Memory B cell (primary cell): ENCODE measurements around the gene UGT2B7.
"Not testable (repeated sequence)": the region's sequence is repeated elsewhere in the genome, so short reads cannot be mapped to it uniquely, and the experiment has no call there.

ENCODE experiments used
- ATAC-seq: fragments of 150-1000 bp; cut with Tn5 transposase; 2 replicates; pipeline ENCODE4 v1.10.0; 2021; ENCODE audit warnings: low read depth, mild to moderate bottlenecking, moderate library complexity
- DNase-seq, 2 donors: peaks; one replicate each; pipeline ENCODE4 v3.0.0; 2022; ENCODE audit warnings: low spot score in 2 of 2
- H3K27ac Mint-ChIP-seq: one replicate; pipeline ENCODE4 v1.8.0; 2022; ENCODE audit warnings: mild to moderate bottlenecking, moderate library complexity, mixed read lengths
- H3K27me3 Mint-ChIP-seq: one replicate; pipeline ENCODE4 v1.8.0; 2022; ENCODE audit warnings: mixed read lengths
- H3K36me3 Mint-ChIP-seq: one replicate; pipeline ENCODE4 v1.8.0; 2022; ENCODE audit warnings: mild to moderate bottlenecking, mixed read lengths
- H3K4me1 Mint-ChIP-seq: one replicate; pipeline ENCODE4 v1.8.0; 2022; ENCODE audit warnings: mixed read lengths
- H3K4me3 Mint-ChIP-seq: one replicate; pipeline ENCODE4 v1.8.0; 2022; ENCODE audit warnings: mild to moderate bottlenecking, moderate library complexity, mixed read lengths
- H3K9me3 Mint-ChIP-seq: one replicate; pipeline ENCODE4 v1.8.0; 2022; ENCODE audit warnings: mixed read lengths

UGT2B7 gene

GRCh38 chr4:69099910-69100309, 3.6 kb downstream of the UGT2B7 start:
- Mint-ChIP-seq H3K36me3 (no peaks in the 10 kb centered on the region), H3K4me1 (no peaks in the 10 kb centered on the region), H3K27ac (no peak overlapping the region), H3K9me3 (peaks cover 1% of the 10 kb centered on the region), H3K27me3 (no peaks in the 10 kb centered on the region), H3K4me3 (no peak overlapping the region)
- ATAC-seq (no peak), DNase-seq (no peak)

- DNase-seq, H3K9me3 Mint-ChIP-seq, ATAC-seq, H3K27ac Mint-ChIP-seq, H3K4me1 Mint-ChIP-seq, H3K4me3 Mint-ChIP-seq, H3K27me3 Mint-ChIP-seq, H3K36me3 Mint-ChIP-seq: not testable (repeated sequence)
Observed at GRCh38 chr4:69102668-69103067, 6.4 kb downstream of the UGT2B7 start.

GRCh38 chr4:69104719-69105275, 8.5 kb downstream of the UGT2B7 start:
- H3K4me3 Mint-ChIP-seq: no peak overlapping the region
- peaks cover 2% of the 10 kb centered on the region for H3K9me3 Mint-ChIP-seq
- no peaks in the 10 kb centered on the region for H3K27me3 Mint-ChIP-seq
- ATAC-seq (no peak), DNase-seq (no peak)
- H3K27ac Mint-ChIP-seq: no peak overlapping the region
- no peaks in the 10 kb centered on the region for H3K36me3 Mint-ChIP-seq
- H3K4me1 Mint-ChIP-seq: no peaks in the 10 kb centered on the region

- not testable (repeated sequence) for H3K27me3 Mint-ChIP-seq, H3K4me1 Mint-ChIP-seq, ATAC-seq, H3K9me3 Mint-ChIP-seq, H3K4me3 Mint-ChIP-seq, H3K27ac Mint-ChIP-seq, H3K36me3 Mint-ChIP-seq, DNase-seq
Observed at GRCh38 chr4:69115151-69115850, 19.0 kb downstream of the UGT2B7 start.

- no peaks in the 10 kb centered on the region for H3K4me1 Mint-ChIP-seq
- H3K9me3 Mint-ChIP-seq: peaks cover 1% of the 10 kb centered on the region
- H3K27ac Mint-ChIP-seq: no peak overlapping the region
- H3K36me3 Mint-ChIP-seq: no peaks in the 10 kb centered on the region
- H3K27me3 Mint-ChIP-seq: no peaks in the 10 kb centered on the region
- no peak overlapping the region for H3K4me3 Mint-ChIP-seq
- ATAC-seq (no peak), DNase-seq (no peak)
Observed at GRCh38 chr4:69115851-69116213, 19.6 kb downstream of the UGT2B7 start.

GRCh38 chr4:69116645-69117321, 20.5 kb downstream of the UGT2B7 start:
- no peaks in the 10 kb centered on the region for H3K27me3 Mint-ChIP-seq
- DNase-seq (no peak), ATAC-seq (no peak)
- no peak overlapping the region for H3K4me3 Mint-ChIP-seq
- H3K9me3 Mint-ChIP-seq: peaks cover 1% of the 10 kb centered on the region
- H3K27ac Mint-ChIP-seq: no peak overlapping the region
- no peaks in the 10 kb centered on the region for H3K4me1 Mint-ChIP-seq
- H3K36me3 Mint-ChIP-seq: no peaks in the 10 kb centered on the region

GRCh38 chr4:69120870-69121269, 24.6 kb downstream of the UGT2B7 start:
- H3K27ac Mint-ChIP-seq: no peak overlapping the region
- no peak overlapping the region for H3K4me3 Mint-ChIP-seq
- DNase-seq: no peak
- no peaks in the 10 kb centered on the region for H3K4me1 Mint-ChIP-seq
- H3K9me3 Mint-ChIP-seq: peaks cover 4% of the 10 kb centered on the region
- H3K36me3 Mint-ChIP-seq: no peaks in the 10 kb centered on the region
- no peaks in the 10 kb centered on the region for H3K27me3 Mint-ChIP-seq
- ATAC-seq: no peak

GRCh38 chr4:69122476-69122875, 26.2 kb downstream of the UGT2B7 start:
- Mint-ChIP-seq H3K27ac (no peak overlapping the region), H3K36me3 (no peaks in the 10 kb centered on the region), H3K27me3 (no peaks in the 10 kb centered on the region), H3K4me3 (no peak overlapping the region), H3K9me3 (peaks cover 4% of the 10 kb centered on the region), H3K4me1 (no peaks in the 10 kb centered on the region)
- ATAC-seq (no peak), DNase-seq (no peak)

GRCh38 chr4:69124941-69125340, 28.7 kb downstream of the UGT2B7 start:
- no peak for DNase-seq
- Mint-ChIP-seq H3K27ac (no peak overlapping the region), H3K4me3 (no peak overlapping the region)

GRCh38 chr4:69126024-69126423, 29.8 kb downstream of the UGT2B7 start:
- DNase-seq (no peak), ATAC-seq (no peak)
- H3K27me3 Mint-ChIP-seq: no peaks in the 10 kb centered on the region
- H3K4me1 Mint-ChIP-seq: no peaks in the 10 kb centered on the region
- H3K9me3 Mint-ChIP-seq: peaks cover 2% of the 10 kb centered on the region
- no peaks in the 10 kb centered on the region for H3K36me3 Mint-ChIP-seq
- no peak overlapping the region for H3K4me3 Mint-ChIP-seq
- no peak overlapping the region for H3K27ac Mint-ChIP-seq

More at GRCh38 chr4:69124941-69125340, 28.7 kb downstream of the UGT2B7 start:
- Mint-ChIP-seq H3K9me3 (peaks cover 2% of the 10 kb centered on the region), H3K4me1 (no peaks in the 10 kb centered on the region), H3K36me3 (no peaks in the 10 kb centered on the region), H3K27me3 (no peaks in the 10 kb centered on the region)
- no peak for ATAC-seq

GRCh38 chr4:69133993-69134392, 37.7 kb downstream of the UGT2B7 start:
- no peak for ATAC-seq
- no peak overlapping the region for H3K4me3 Mint-ChIP-seq
- H3K27ac Mint-ChIP-seq: no peak overlapping the region
- no peaks in the 10 kb centered on the region for H3K27me3 Mint-ChIP-seq
- DNase-seq: no peak
- H3K9me3 Mint-ChIP-seq: no peaks in the 10 kb centered on the region
- H3K4me1 Mint-ChIP-seq: no peaks in the 10 kb centered on the region
- no peaks in the 10 kb centered on the region for H3K36me3 Mint-ChIP-seq

- ATAC-seq (no peak), DNase-seq (no peak)
- H3K9me3 Mint-ChIP-seq: peaks cover 2% of the 10 kb centered on the region
- no peaks in the 10 kb centered on the region for H3K4me1 Mint-ChIP-seq
- H3K36me3 Mint-ChIP-seq: no peaks in the 10 kb centered on the region
- H3K4me3 Mint-ChIP-seq: no peak overlapping the region
- H3K27ac Mint-ChIP-seq: no peak overlapping the region
- H3K27me3 Mint-ChIP-seq: no peaks in the 10 kb centered on the region
Observed at GRCh38 chr4:69134471-69134870, 38.2 kb downstream of the UGT2B7 start.

- H3K4me3 Mint-ChIP-seq: no peak overlapping the region
- peaks cover 3% of the 10 kb centered on the region for H3K9me3 Mint-ChIP-seq
- no peak for DNase-seq
- no peaks in the 10 kb centered on the region for H3K27me3 Mint-ChIP-seq
- no peaks in the 10 kb centered on the region for H3K36me3 Mint-ChIP-seq
- no peak overlapping the region for H3K27ac Mint-ChIP-seq
- no peak for ATAC-seq
- H3K4me1 Mint-ChIP-seq: no peaks in the 10 kb centered on the region
Observed at GRCh38 chr4:69141320-69141719, 45.0 kb downstream of the UGT2B7 start.

GRCh38 chr4:69147334-69147733, 51.1 kb downstream of the UGT2B7 start:
- Mint-ChIP-seq H3K4me3 (no peak overlapping the region), H3K36me3 (no peaks in the 10 kb centered on the region), H3K4me1 (no peaks in the 10 kb centered on the region), H3K27ac (no peak overlapping the region), H3K9me3 (no peaks in the 10 kb centered on the region), H3K27me3 (no peaks in the 10 kb centered on the region)
- DNase-seq (no peak), ATAC-seq (no peak)

GRCh38 chr4:69154021-69154420, 57.7 kb downstream of the UGT2B7 start:
- H3K27ac Mint-ChIP-seq: no peak overlapping the region
- H3K4me3 Mint-ChIP-seq: no peak overlapping the region
- no peaks in the 10 kb centered on the region for H3K27me3 Mint-ChIP-seq
- H3K9me3 Mint-ChIP-seq: no peaks in the 10 kb centered on the region
- no peaks in the 10 kb centered on the region for H3K36me3 Mint-ChIP-seq
- H3K4me1 Mint-ChIP-seq: no peaks in the 10 kb centered on the region
- ATAC-seq: no peak
- DNase-seq: no peak
